H1 (cell line): ENCODE measurements around the gene FRMD3. TPM values are rescaled to one million over a fixed set of nuclear protein-coding genes. Genes with fewer than 3 reads are reported as not detected.

Source experiments
- CBX5 ChIP-seq: fragments of 300-800, 300-1000 bp; sonication (generic); IDR thresholded peaks from 2 replicates; pipeline ENCODE4 v1.7.1; 2016; ENCODE audit warnings: antibody characterized with exemption, low read length, low read depth
- CREB1 ChIP-seq: IDR thresholded peaks from 2 replicates; pipeline ENCODE4 v1.6.1; 2012; ENCODE audit warnings: inconsistent platforms
- TCF12 ChIP-seq: IDR thresholded peaks from 2 replicates; pipeline ENCODE4 v1.6.1; 2011; ENCODE audit warnings: low read depth, mild to moderate bottlenecking, low read length
- ZNF274 ChIP-seq: IDR thresholded peaks from 2 replicates; pipeline ENCODE4 v1.7.0; 2012; ENCODE audit warnings: low read length, borderline replicate concordance; ENCODE audit errors: extremely low read depth
- polyA plus RNA-seq, 7 experiments: library from polyadenylated mRNA; depleted of rRNA in 3 of 7; stranded (reverse) in 5 of 7; unstranded in 2 of 7; fragments of >200 nt in 5 of 7; fragments of 200-250 nt in 2 of 7; gene quantifications; 1 replicate in 5 of 7; 2 replicates in 1 of 7; 4 replicates in 1 of 7; pipeline versions ENCODE4 v1.2.1 to v1.2.3, GENCODE V29; 2011 to 2013; ENCODE audit warnings: missing spikeins in 2 of 7, mixed read lengths in 2 of 7
- total RNA-seq: library from RNA; stranded (reverse); fragmentation: NEBNext Ultra II Directional; extraction: Animal tissue kit (Norgen Biotek cat#: 25700); gene quantifications from 2 replicates; pipeline ENCODE4 v1.2.1, GENCODE V29; 2021

FRMD3 gene
- total and polyA plus RNA-seq, 2 of the 8 experiments (the other 6 are each of a cell fraction or from before 2014, with no cell fraction given), result 0.15 to 1.4 TPM

DNA sequence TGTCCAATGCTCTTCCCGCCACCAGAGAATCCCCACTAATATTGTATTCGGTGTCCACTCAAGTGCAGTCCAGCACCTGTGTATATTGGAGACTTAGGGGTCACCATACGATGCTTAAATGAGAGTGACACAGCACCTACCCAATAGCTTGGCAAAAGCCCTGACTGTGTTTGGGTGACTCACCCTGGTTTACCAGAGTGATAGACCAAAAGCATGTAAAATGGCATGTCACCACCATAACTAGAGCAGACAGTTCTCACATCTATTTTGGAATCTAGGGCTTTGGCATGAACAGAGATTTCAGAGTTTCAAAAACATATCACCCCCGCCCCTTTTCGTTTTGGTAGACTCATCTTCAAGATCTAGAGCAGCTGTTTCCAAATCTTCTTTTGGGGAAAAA lies 257.9 kb downstream of the FRMD3 start (continued):
- TF ChIP-seq CREB1 (no peak), ZNF274 (no peak), TCF12 (no peak), CBX5 (no peak)
- TF ChIP-seq, all 59 proteins: peak for 0
